HEK293T (cell line): ENCODE measurements around the gene CUBN.

Source experiments
- CTCF ChIA-PET: fragments of 350-600 bp; formaldehyde crosslinking; extraction: SDS; loops from one replicate; lab custom pipeline; 2021; ENCODE audit warnings: antibody characterized with exemption, inconsistent platforms; lab: Yijun Ruan, JAX
- POLR2A ChIA-PET: fragments of 350-600 bp; formaldehyde crosslinking; extraction: SDS; loops from one replicate; lab custom pipeline; 2020; ENCODE audit warnings: antibody characterized with exemption, inconsistent platforms; lab: Yijun Ruan, JAX
- DNase-seq: peaks from one replicate; pipeline ENCODE4 v3.0.0; 2012; ENCODE audit warnings: mixed read lengths; ENCODE audit errors: extremely low spot score
- ARNT ChIP-seq: fragments of 450-650 bp; IDR thresholded peaks from 2 replicates; pipeline ENCODE4 v1.6.1; 2017; ENCODE audit warnings: mild to moderate bottlenecking
- BHLHE40 ChIP-seq: fragments of 450-650 bp; IDR thresholded peaks from 2 replicates; pipeline ENCODE4 v1.6.1; 2016; ENCODE audit warnings: mild to moderate bottlenecking, moderate library complexity, borderline replicate concordance
- CTBP1 ChIP-seq: fragments of 450-650 bp; IDR thresholded peaks from 2 replicates; pipeline ENCODE4 v1.6.1; 2016; ENCODE audit warnings: borderline replicate concordance
- ELF4 ChIP-seq: fragments of 450-650 bp; IDR thresholded peaks from 2 replicates; pipeline ENCODE4 v1.6.1; 2017; ENCODE audit warnings: antibody characterized with exemption
- FOXA1 ChIP-seq: fragments of 450-650 bp; IDR thresholded peaks from 2 replicates; pipeline ENCODE4 v1.6.1; 2016; ENCODE audit warnings: mild to moderate bottlenecking
- FOXK2 ChIP-seq: fragments of 450-650 bp; IDR thresholded peaks from 2 replicates; pipeline ENCODE4 v1.6.1; 2016; ENCODE audit warnings: mild to moderate bottlenecking
- FOXM1 ChIP-seq: fragments of 450-650 bp; IDR thresholded peaks from 2 replicates; pipeline ENCODE4 v1.6.1; 2017; ENCODE audit warnings: mild to moderate bottlenecking, borderline replicate concordance
- HDGF ChIP-seq: fragments of 450-650 bp; IDR thresholded peaks from 2 replicates; pipeline ENCODE4 v1.6.1; 2017; ENCODE audit warnings: antibody characterized with exemption, borderline replicate concordance
- L3MBTL2 ChIP-seq: fragments of 450-650 bp; conservative IDR thresholded peaks from 2 replicates; pipeline ENCODE4 v1.6.1; 2016; ENCODE audit warnings: mild to moderate bottlenecking
- LEF1 ChIP-seq: fragments of 450-650 bp; IDR thresholded peaks from 2 replicates; pipeline ENCODE4 v1.6.1; 2017; ENCODE audit warnings: mild to moderate bottlenecking, borderline replicate concordance
- NFRKB ChIP-seq: fragments of 450-650 bp; IDR thresholded peaks from 2 replicates; pipeline ENCODE4 v1.6.1; 2016; ENCODE audit warnings: mild to moderate bottlenecking, moderate library complexity
- PKNOX1 ChIP-seq: fragments of 450-650 bp; IDR thresholded peaks from 2 replicates; pipeline ENCODE4 v1.6.1; 2016
- SP1 ChIP-seq: fragments of 450-650 bp; IDR thresholded peaks from 2 replicates; pipeline ENCODE4 v1.6.1; 2017
- SUZ12 ChIP-seq: fragments of 450-650 bp; IDR thresholded peaks from 2 replicates; pipeline ENCODE4 v1.6.1; 2016; ENCODE audit warnings: mild to moderate bottlenecking
- TARDBP ChIP-seq: fragments of 450-650 bp; IDR thresholded peaks from 2 replicates; pipeline ENCODE4 v1.6.1; 2016
- ZNF384 ChIP-seq: fragments of 450-650 bp; IDR thresholded peaks from 2 replicates; pipeline ENCODE4 v1.6.1; 2016

The CUBN gene

GRCh38 chr10:17076626-17077345 lies 52.8 kb downstream of the CUBN start:
- TF ChIP-seq PKNOX1 (no peak), TARDBP (no peak), ARNT (no peak), SUZ12 (no peak), BHLHE40 (no peak), NFRKB (no peak), SP1 (no peak), FOXA1 (no peak), HDGF (no peak), LEF1 (no peak), FOXM1 (no peak), L3MBTL2 (no peak)
- ChIA-PET CTCF (interaction anchor here (0.7 kb wide), 1 partner anchor 10 kb away, joined by 3 read pairs; no protein-coding TSS in a partner anchor), POLR2A (interaction anchor here (0.6 kb wide), 1 partner anchor 152 kb away, joined by 4 read pairs; the partner anchor contains the start of gene VIM)
- DNase-seq, result no peak

DNA sequence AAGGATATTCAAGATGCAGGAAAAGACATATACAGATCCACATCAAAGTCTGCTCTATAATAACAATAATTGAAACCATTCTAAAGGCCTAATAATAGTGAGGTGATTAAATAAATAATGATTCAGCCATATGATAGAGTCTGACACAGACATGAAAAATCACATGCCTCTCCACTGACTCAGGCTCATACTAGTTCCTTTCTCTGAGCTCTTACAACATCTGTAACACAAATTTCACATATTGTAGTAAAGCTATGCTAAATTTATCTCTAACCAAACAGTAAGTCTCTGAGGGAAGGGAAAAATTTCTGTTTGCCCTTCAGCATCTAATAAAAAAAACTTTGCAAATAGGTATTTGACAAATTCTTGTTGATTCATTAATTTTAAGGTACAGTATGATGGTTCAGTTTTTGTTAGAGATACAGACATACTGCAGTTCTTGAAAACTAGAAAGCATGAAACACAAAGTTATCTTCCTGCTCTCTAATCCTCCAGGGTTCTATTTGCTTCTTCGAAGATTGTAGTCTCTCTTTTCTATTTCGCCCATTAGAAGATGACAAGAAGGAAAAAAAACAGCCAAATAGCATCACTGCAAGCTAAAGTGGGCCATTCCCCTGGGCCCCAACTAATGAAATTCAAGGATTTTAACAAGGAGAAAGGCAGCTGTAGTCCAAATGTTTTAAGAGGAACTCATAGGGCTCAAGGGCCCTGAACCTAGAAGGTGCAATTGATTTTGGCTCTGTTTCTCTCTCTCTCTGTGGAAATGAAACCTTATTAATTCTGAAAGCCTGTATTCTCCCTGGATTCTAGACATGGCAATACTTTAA lies 53.9 kb downstream of the CUBN start:
- DNase-seq, result no peak
- TF ChIP-seq CTBP1 (no peak), FOXA1 (no peak), SP1 (no peak), LEF1 (no peak), FOXM1 (no peak), BHLHE40 (no peak), ZNF384 (no peak), ELF4 (no peak), TARDBP (no peak), NFRKB (no peak), HDGF (no peak), SUZ12 (no peak), FOXK2 (no peak), PKNOX1 (no peak), L3MBTL2 (no peak), ARNT (no peak)
- ChIA-PET CTCF (interaction anchor here (0.5 kb wide), 1 partner anchor 1655 kb away, joined by 3 read pairs; no protein-coding TSS in a partner anchor), POLR2A (no interaction called here)

DNA sequence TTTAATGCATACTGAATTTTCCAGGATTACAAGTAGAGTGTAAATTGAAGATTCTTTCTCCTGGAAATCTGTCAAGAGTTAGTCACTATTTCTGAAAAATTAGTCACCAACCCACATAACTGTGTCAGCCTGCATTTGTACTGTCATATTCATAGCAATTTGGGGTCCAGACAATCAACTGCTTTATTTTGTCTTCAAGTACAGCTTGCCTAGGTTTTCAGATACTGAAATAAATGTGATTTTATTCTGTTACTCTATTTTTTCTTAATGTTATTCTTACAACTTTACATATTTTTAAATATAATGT lies 55.1 kb downstream of the CUBN start:
- ChIA-PET CTCF (no interaction called here), POLR2A (no interaction called here)
- no peak for DNase-seq
- TF ChIP-seq ZNF384 (no peak), PKNOX1 (no peak), TARDBP (no peak), BHLHE40 (no peak), CTBP1 (no peak), ARNT (no peak), HDGF (no peak), FOXK2 (no peak), NFRKB (no peak)

GRCh38 chr10:17073725-17074540 lies 55.7 kb downstream of the CUBN start:
- TF ChIP-seq ELF4, result no peak
- ChIA-PET CTCF (no interaction called here), POLR2A (no interaction called here)
- no peak for DNase-seq

GRCh38 chr10:17068953-17069352 lies 60.7 kb downstream of the CUBN start:
- ChIA-PET CTCF (no interaction called here), POLR2A (no interaction called here)
- DNase-seq, result no peak
- no peak for TF ChIP-seq CTBP1
- TF ChIP-seq ARNT, result no peak
- TF ChIP-seq SUZ12, result no peak
- TF ChIP-seq BHLHE40, result no peak
- no peak for TF ChIP-seq FOXM1
- no peak for TF ChIP-seq NFRKB
- no peak for TF ChIP-seq L3MBTL2
- no peak for TF ChIP-seq ELF4
